GM23248 (cell line): ENCODE results near the gene POT1.

Experiments
- EZH2 ChIP-seq: fragments of 200-600 bp; sonication (generic); IDR thresholded peaks from 2 replicates; pipeline ENCODE4 v1.6.1; 2018; ENCODE audit warnings: antibody characterized with exemption, mild to moderate bottlenecking; ENCODE audit not compliant: insufficient read depth, poor library complexity, severe bottlenecking
- EZH2phosphoT487 ChIP-seq: fragments of 200-600 bp; sonication (generic); IDR thresholded peaks from 2 replicates; pipeline ENCODE4 v1.6.1; 2018; ENCODE audit warnings: antibody characterized with exemption, moderate library complexity, mild to moderate bottlenecking, low read depth; ENCODE audit not compliant: insufficient read depth

DNA sequence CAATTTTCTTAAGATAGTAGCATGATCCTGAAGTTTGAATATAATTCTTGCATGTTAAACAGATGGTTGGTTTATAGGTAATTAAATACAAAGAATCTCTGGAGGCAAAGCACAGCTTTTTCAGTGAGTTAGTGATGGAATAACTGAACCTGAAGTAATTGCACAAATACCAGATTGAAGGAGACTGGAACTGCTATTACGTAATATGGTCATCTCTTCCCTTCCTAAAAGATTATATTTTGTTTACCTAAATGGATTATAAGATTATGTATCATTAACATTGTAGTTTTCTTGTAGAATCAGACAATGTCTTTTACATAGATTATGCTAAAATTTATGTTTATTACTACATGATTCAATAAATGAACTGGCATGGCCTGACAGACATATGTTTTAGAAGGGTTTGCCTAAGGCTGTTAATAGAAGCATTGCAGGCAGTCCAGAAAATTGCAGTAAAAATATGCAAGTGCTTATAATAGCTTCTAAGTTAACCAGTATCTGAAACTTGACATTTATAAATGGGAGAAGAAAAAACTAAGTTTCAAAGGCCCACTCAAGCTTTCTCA lies 128.2 kb downstream of the POT1 start:
- TF ChIP-seq EZH2 = no peak
- TF ChIP-seq EZH2phosphoT487 = no peak
